SK-N-SH (cell line): ENCODE measurements around the gene COL15A1. TPM values are rescaled to one million over a fixed set of nuclear protein-coding genes. Genes with fewer than 3 reads are reported as not detected.

Experiments used
- CTCF ChIA-PET: fragments of 300-600, 350-600 bp; formaldehyde crosslinking; extraction: SDS; loops from one replicate; lab custom pipeline; 2021; lab: Yijun Ruan, JAX
- POLR2A ChIA-PET: fragments of 350-600 bp; sonication (Branson Sonifier 250); formaldehyde crosslinking; extraction: SDS; loops from one replicate; lab custom pipeline; 2020; ENCODE audit warnings: antibody characterized with exemption, inconsistent platforms; lab: Yijun Ruan, JAX
- DNase-seq: peaks from one replicate; pipeline ENCODE4 v3.0.0; 2012
- H2AFZ ChIP-seq: fragments of 200-600 bp; sonication (generic); 2 replicates; pipeline ENCODE4 v1.8.1; 2016; ENCODE audit warnings: antibody characterized with exemption, mild to moderate bottlenecking, low read depth
- H3F3A ChIP-seq: fragments of 200-600 bp; sonication (generic); replicated peaks from 2 replicates; pipeline ENCODE3; 2016; ENCODE audit warnings: antibody characterized with exemption, mild to moderate bottlenecking; ENCODE audit not compliant: insufficient read depth
- H3K27ac ChIP-seq, 2 experiments: fragments of 200-500 bp in 1 of 2; fragments of 200-600 bp in 1 of 2; sonication (Bioruptor generic) in 1 of 2; sonication (generic), shearing (Covaris generic) in 1 of 2; 2 replicates each; pipeline versions ENCODE4 v1.5.1 to v1.6.1; 2014 to 2016; ENCODE audit warnings: low read depth in 2 of 2, inconsistent platforms in 1 of 2, low read length in 1 of 2, mild to moderate bottlenecking in 1 of 2, mixed read lengths in 1 of 2
- H3K27me3 ChIP-seq: fragments of 200-600 bp; sonication (generic), shearing (Covaris generic); 2 replicates; pipeline ENCODE4 v1.6.1; 2016; ENCODE audit warnings: mixed run types; ENCODE audit not compliant: insufficient read depth
- H3K36me3 ChIP-seq, 2 experiments: fragments of 200-500 bp in 1 of 2; fragments of 200-600 bp in 1 of 2; sonication (Bioruptor generic) in 1 of 2; sonication (generic) in 1 of 2; replicated peaks in 1 of 2; 2 replicates each; pipeline versions ENCODE3 to v1.5.1; 2014 to 2016; ENCODE audit warnings: low read length in 1 of 2, mild to moderate bottlenecking in 1 of 2; ENCODE audit not compliant: insufficient read depth in 2 of 2, control insufficient read depth in 1 of 2
- H3K4me1 ChIP-seq, 2 experiments: fragments of 200-500 bp in 1 of 2; fragments of 200-600 bp in 1 of 2; sonication (Bioruptor generic) in 1 of 2; sonication (generic), shearing (Covaris generic) in 1 of 2; 2 replicates each; pipeline versions ENCODE4 v1.5.1 to v1.6.1; 2014 to 2016; ENCODE audit warnings: low read depth in 1 of 2, low read length in 1 of 2, mixed run types in 1 of 2; ENCODE audit not compliant: insufficient read depth in 2 of 2, control insufficient read depth in 1 of 2
- H3K4me2 ChIP-seq: fragments of 200-600 bp; sonication (generic), shearing (Covaris generic); 2 replicates; pipeline ENCODE4 v1.6.1; 2017; ENCODE audit warnings: mixed run types
- H3K4me3 ChIP-seq, 2 experiments: fragments of 200-500 bp in 1 of 2; fragments of 200-600 bp in 1 of 2; sonication (Bioruptor generic) in 1 of 2; sonication (generic), shearing (Covaris generic) in 1 of 2; 2 replicates each; pipeline versions ENCODE4 v1.5.1 to v1.8.1; 2014 to 2016; ENCODE audit warnings: low read depth in 2 of 2, inconsistent platforms in 1 of 2, low read length in 1 of 2, mild to moderate bottlenecking in 1 of 2, mixed read lengths in 1 of 2, moderate library complexity in 1 of 2
- H3K79me2 ChIP-seq: fragments of 200-600 bp; sonication (generic); 2 replicates; pipeline ENCODE4 v1.8.1; 2017; ENCODE audit warnings: mild to moderate bottlenecking; ENCODE audit not compliant: insufficient read depth
- H3K9ac ChIP-seq: fragments of 200-600 bp; sonication (generic); 2 replicates; pipeline ENCODE4 v1.6.1; 2017; ENCODE audit warnings: mixed run types
- H3K9me2 ChIP-seq: fragments of 200-600 bp; sonication (generic); 2 replicates; pipeline ENCODE4 v1.6.1; 2017; ENCODE audit warnings: mixed run types
- H3K9me3 ChIP-seq: fragments of 200-600 bp; sonication (generic); 2 replicates; pipeline ENCODE4 v1.6.1; 2017; ENCODE audit warnings: mixed run types, mild to moderate bottlenecking, moderate library complexity
- H4K20me1 ChIP-seq: fragments of 200-600 bp; sonication (generic); 2 replicates; pipeline ENCODE4 v1.6.1; 2017; ENCODE audit warnings: mild to moderate bottlenecking, mixed run types; ENCODE audit not compliant: insufficient read depth
- CHD2 ChIP-seq: fragments of 150-350 bp; IDR thresholded peaks from 2 replicates; pipeline ENCODE4 v1.6.1; 2018; ENCODE audit warnings: low read length; ENCODE audit not compliant: partially characterized antibody
- ELF1 ChIP-seq: IDR thresholded peaks from 2 replicates; pipeline ENCODE4 v1.4.0; 2012
- EZH2phosphoT487 ChIP-seq: fragments of 200-600 bp; sonication (generic); IDR thresholded peaks from 2 replicates; pipeline ENCODE4 v1.6.1; 2017; ENCODE audit warnings: low read depth, mixed run types, mild to moderate bottlenecking, antibody characterized with exemption, moderate library complexity, borderline replicate concordance
- FOSL2 ChIP-seq: IDR thresholded peaks from 2 replicates; pipeline ENCODE4 v1.4.0; 2012; ENCODE audit warnings: low read depth, mild to moderate bottlenecking, moderate library complexity, borderline replicate concordance
- FOXJ3 ChIP-seq: sonication (generic); formaldehyde crosslinking; IDR thresholded peaks from 2 replicates; pipeline ENCODE4 v1.5.1; 2020; ENCODE audit warnings: mild to moderate bottlenecking, missing genetic modification reagents
- GABPA ChIP-seq: IDR thresholded peaks from 2 replicates; pipeline ENCODE4 v1.4.0; 2012; ENCODE audit warnings: low read depth, mild to moderate bottlenecking
- IRF3 ChIP-seq: fragments of 150-350 bp; IDR thresholded peaks from 2 replicates; pipeline ENCODE4 v1.6.1; 2016; ENCODE audit warnings: mild to moderate bottlenecking, low read depth, low read length
- JUND ChIP-seq: IDR thresholded peaks from 2 replicates; pipeline ENCODE4 v1.4.0; 2012
- MXI1 ChIP-seq: IDR thresholded peaks from 2 replicates; pipeline ENCODE4 v1.6.1; 2012; ENCODE audit warnings: mild to moderate bottlenecking, low read depth, low read length, improper control_type of control experiment
- NRF1 ChIP-seq: IDR thresholded peaks from 2 replicates; pipeline ENCODE4 v1.6.1; 2012; ENCODE audit warnings: low read depth, mild to moderate bottlenecking, low read length
- POLR2AphosphoS5 ChIP-seq: IDR thresholded peaks from 2 replicates; pipeline ENCODE4 v1.6.1; 2012; ENCODE audit warnings: low read depth, low read length
- RAD21 ChIP-seq: IDR thresholded peaks from 2 replicates; pipeline ENCODE4 v1.6.1; 2012; ENCODE audit warnings: mild to moderate bottlenecking, low read length
- RCOR1 ChIP-seq: fragments of 150-350 bp; IDR thresholded peaks from 2 replicates; pipeline ENCODE4 v1.6.1; 2017; ENCODE audit warnings: antibody characterized with exemption, low read length
- RXRA ChIP-seq: IDR thresholded peaks from 2 replicates; pipeline ENCODE4 v1.4.0; 2012; ENCODE audit warnings: low read depth, mild to moderate bottlenecking, borderline replicate concordance
- YY1 ChIP-seq: IDR thresholded peaks from 2 replicates; pipeline ENCODE4 v1.4.0; 2012; ENCODE audit warnings: low read depth, mild to moderate bottlenecking
- WGBS: methylation state at CpG from one replicate; pipeline ENCODE4 v1.1.6; 2017; ENCODE audit warnings: low lambda C conversion rate; 5-methylcytosine and 5-hydroxymethylcytosine counted together
- polyA plus RNA-seq, 3 experiments: library from polyadenylated mRNA; depleted of rRNA; stranded (reverse); fragments of >200 nt; gene quantifications; 2 replicates each; pipeline ENCODE4 v1.2.3, GENCODE V29; 2012
- TF ChIP-seq, protein P1 (sequence below): IDR thresholded peaks from 2 replicates; pipeline ENCODE4 v1.6.1; 2012; ENCODE audit warnings: mild to moderate bottlenecking, low read depth, low read length, moderate library complexity
- TF ChIP-seq, protein P2 (sequence below): IDR thresholded peaks from 2 replicates; pipeline ENCODE4; 2012
- TF ChIP-seq, protein P3 (sequence below): IDR thresholded peaks from 2 replicates; pipeline ENCODE4 v1.4.0; 2012; ENCODE audit warnings: low read depth
- TF ChIP-seq, protein P4 (sequence below): fragments of 150-350 bp; IDR thresholded peaks from 2 replicates; pipeline ENCODE4 v1.6.1; 2017; ENCODE audit warnings: antibody characterized with exemption, low read length, low read depth, borderline replicate concordance
- TF ChIP-seq, protein P5 (sequence below): IDR thresholded peaks from 2 replicates; pipeline ENCODE4 v1.4.0; 2012; ENCODE audit warnings: low read depth, borderline replicate concordance

Gene COL15A1
- polyA plus RNA-seq, 1 of the 3 experiments (the other 2 are of a cell fraction), result 0.84 TPM

- H3K4me2 ChIP-seq, result no peak overlapping the region
- H4K20me1 ChIP-seq, result peaks cover 74% of the 10 kb centered on the region
- no peak overlapping the region for H3K9ac ChIP-seq
- peaks cover 10% of the 10 kb centered on the region for H3F3A ChIP-seq
- no peak overlapping the region for H3K27ac ChIP-seq
- no peaks in the 10 kb centered on the region for H3K27me3 ChIP-seq
- H3K9me3 ChIP-seq, result no peaks in the 10 kb centered on the region
- 91% methylated on average over 6 of the region's 6 CpGs for WGBS
- ChIA-PET POLR2A (no interaction called here), CTCF (interaction anchor here (1.0 to 1.4 kb wide), 3 partner anchors 26 to 117 kb away, joined by 3 to 4 read pairs (median 4); no protein-coding TSS in a partner anchor)
- no peak overlapping the region for H2AFZ ChIP-seq
- H3K79me2 ChIP-seq, result peaks cover 97% of the 10 kb centered on the region
- no peaks in the 10 kb centered on the region for H3K36me3 ChIP-seq
- H3K4me1 ChIP-seq, result peaks cover 0 to 2% of the 10 kb centered on the region in 2 experiments; a peak in 2 of 4 replicates
- no peak for TF ChIP-seq IRF3
- TF ChIP-seq, protein P1, sequence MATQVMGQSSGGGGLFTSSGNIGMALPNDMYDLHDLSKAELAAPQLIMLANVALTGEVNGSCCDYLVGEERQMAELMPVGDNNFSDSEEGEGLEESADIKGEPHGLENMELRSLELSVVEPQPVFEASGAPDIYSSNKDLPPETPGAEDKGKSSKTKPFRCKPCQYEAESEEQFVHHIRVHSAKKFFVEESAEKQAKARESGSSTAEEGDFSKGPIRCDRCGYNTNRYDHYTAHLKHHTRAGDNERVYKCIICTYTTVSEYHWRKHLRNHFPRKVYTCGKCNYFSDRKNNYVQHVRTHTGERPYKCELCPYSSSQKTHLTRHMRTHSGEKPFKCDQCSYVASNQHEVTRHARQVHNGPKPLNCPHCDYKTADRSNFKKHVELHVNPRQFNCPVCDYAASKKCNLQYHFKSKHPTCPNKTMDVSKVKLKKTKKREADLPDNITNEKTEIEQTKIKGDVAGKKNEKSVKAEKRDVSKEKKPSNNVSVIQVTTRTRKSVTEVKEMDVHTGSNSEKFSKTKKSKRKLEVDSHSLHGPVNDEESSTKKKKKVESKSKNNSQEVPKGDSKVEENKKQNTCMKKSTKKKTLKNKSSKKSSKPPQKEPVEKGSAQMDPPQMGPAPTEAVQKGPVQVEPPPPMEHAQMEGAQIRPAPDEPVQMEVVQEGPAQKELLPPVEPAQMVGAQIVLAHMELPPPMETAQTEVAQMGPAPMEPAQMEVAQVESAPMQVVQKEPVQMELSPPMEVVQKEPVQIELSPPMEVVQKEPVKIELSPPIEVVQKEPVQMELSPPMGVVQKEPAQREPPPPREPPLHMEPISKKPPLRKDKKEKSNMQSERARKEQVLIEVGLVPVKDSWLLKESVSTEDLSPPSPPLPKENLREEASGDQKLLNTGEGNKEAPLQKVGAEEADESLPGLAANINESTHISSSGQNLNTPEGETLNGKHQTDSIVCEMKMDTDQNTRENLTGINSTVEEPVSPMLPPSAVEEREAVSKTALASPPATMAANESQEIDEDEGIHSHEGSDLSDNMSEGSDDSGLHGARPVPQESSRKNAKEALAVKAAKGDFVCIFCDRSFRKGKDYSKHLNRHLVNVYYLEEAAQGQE, result no peak
- no peak for TF ChIP-seq POLR2AphosphoS5
- TF ChIP-seq, protein P2, sequence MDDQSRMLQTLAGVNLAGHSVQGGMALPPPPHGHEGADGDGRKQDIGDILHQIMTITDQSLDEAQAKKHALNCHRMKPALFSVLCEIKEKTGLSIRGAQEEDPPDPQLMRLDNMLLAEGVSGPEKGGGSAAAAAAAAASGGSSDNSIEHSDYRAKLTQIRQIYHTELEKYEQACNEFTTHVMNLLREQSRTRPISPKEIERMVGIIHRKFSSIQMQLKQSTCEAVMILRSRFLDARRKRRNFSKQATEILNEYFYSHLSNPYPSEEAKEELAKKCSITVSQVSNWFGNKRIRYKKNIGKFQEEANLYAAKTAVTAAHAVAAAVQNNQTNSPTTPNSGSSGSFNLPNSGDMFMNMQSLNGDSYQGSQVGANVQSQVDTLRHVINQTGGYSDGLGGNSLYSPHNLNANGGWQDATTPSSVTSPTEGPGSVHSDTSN, result no peak
- TF ChIP-seq NRF1, result no peak
- TF ChIP-seq RAD21, result no peak
- no peak for TF ChIP-seq GABPA
- no peak for TF ChIP-seq RCOR1
- no peak for TF ChIP-seq CHD2
- TF ChIP-seq MXI1, result no peak
- TF ChIP-seq, protein P3, sequence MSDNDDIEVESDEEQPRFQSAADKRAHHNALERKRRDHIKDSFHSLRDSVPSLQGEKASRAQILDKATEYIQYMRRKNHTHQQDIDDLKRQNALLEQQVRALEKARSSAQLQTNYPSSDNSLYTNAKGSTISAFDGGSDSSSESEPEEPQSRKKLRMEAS, result no peak
- TF ChIP-seq YY1, result no peak
- no peak for TF ChIP-seq FOXJ3
- TF ChIP-seq, protein P4, sequence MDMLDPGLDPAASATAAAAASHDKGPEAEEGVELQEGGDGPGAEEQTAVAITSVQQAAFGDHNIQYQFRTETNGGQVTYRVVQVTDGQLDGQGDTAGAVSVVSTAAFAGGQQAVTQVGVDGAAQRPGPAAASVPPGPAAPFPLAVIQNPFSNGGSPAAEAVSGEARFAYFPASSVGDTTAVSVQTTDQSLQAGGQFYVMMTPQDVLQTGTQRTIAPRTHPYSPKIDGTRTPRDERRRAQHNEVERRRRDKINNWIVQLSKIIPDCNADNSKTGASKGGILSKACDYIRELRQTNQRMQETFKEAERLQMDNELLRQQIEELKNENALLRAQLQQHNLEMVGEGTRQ, result no peak
- TF ChIP-seq RXRA, result no peak
- TF ChIP-seq FOSL2, result no peak
- TF ChIP-seq ELF1, result no peak
- TF ChIP-seq, protein P5, sequence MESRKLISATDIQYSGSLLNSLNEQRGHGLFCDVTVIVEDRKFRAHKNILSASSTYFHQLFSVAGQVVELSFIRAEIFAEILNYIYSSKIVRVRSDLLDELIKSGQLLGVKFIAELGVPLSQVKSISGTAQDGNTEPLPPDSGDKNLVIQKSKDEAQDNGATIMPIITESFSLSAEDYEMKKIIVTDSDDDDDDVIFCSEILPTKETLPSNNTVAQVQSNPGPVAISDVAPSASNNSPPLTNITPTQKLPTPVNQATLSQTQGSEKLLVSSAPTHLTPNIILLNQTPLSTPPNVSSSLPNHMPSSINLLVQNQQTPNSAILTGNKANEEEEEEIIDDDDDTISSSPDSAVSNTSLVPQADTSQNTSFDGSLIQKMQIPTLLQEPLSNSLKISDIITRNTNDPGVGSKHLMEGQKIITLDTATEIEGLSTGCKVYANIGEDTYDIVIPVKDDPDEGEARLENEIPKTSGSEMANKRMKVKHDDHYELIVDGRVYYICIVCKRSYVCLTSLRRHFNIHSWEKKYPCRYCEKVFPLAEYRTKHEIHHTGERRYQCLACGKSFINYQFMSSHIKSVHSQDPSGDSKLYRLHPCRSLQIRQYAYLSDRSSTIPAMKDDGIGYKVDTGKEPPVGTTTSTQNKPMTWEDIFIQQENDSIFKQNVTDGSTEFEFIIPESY, result no peak
- no peak for TF ChIP-seq EZH2phosphoT487
- TF ChIP-seq JUND, result no peak
- H3K4me3 ChIP-seq, result no peak overlapping the region
- H3K9me2 ChIP-seq, result no peaks in the 10 kb centered on the region
- no peak for DNase-seq
These were observed 171.3 kb downstream of the COL15A1 start for GRCh38 chr9:99114846-99115500.
